Neuronal stem cell (in vitro differentiated cells): ENCODE measurements around the gene FZD10.

Experiments
- DNase-seq: peaks from one replicate; pipeline ENCODE4 v3.0.0-alpha.2; 2013; ENCODE audit warnings: low spot score
- H2AFZ ChIP-seq: one replicate; pipeline ENCODE4 v1.6.1; 2013; ENCODE audit warnings: mild to moderate bottlenecking, low read length, inconsistent platforms
- H2AK5ac ChIP-seq: 2 replicates; pipeline ENCODE4 v1.6.1; 2013; ENCODE audit warnings: low read depth, mild to moderate bottlenecking, inconsistent platforms, low read length, moderate library complexity, mixed read lengths
- H2BK120ac ChIP-seq: 2 replicates; pipeline ENCODE4 v1.6.1; 2013; ENCODE audit warnings: low read depth, mild to moderate bottlenecking, inconsistent platforms, low read length, moderate library complexity, mixed read lengths
- H2BK12ac ChIP-seq: one replicate; pipeline ENCODE4 v1.6.1; 2013; ENCODE audit warnings: low read length, inconsistent platforms
- H2BK15ac ChIP-seq: 2 replicates; pipeline ENCODE4 v1.6.1; 2013; ENCODE audit warnings: mild to moderate bottlenecking, low read length, inconsistent platforms, mixed read lengths
- H2BK5ac ChIP-seq: one replicate; pipeline ENCODE4 v1.6.1; 2013; ENCODE audit warnings: inconsistent platforms, mild to moderate bottlenecking, low read length, moderate library complexity
- H3K14ac ChIP-seq: one replicate; pipeline ENCODE4 v1.6.1; 2013; ENCODE audit warnings: low read length, inconsistent platforms
- H3K18ac ChIP-seq: 2 replicates; pipeline ENCODE4 v1.6.1; 2013; ENCODE audit warnings: low read length, inconsistent platforms
- H3K23ac ChIP-seq: 2 replicates; pipeline ENCODE4 v1.6.1; 2013; ENCODE audit warnings: low read depth, mild to moderate bottlenecking, mixed read lengths, low read length, inconsistent platforms; ENCODE audit not compliant: poor library complexity
- H3K27ac ChIP-seq: replicated peaks from 3 replicates; pipeline ENCODE4 v1.5.1; 2013; ENCODE audit warnings: low read length, inconsistent platforms
- H3K27me3 ChIP-seq, 3 experiments: 2 replicates each; pipeline ENCODE4 v1.6.1; 2013; ENCODE audit warnings: low read length in 3 of 3, mild to moderate bottlenecking in 2 of 3, inconsistent platforms in 1 of 3, low read depth in 1 of 3, mixed read lengths in 1 of 3, moderate library complexity in 1 of 3; ENCODE audit not compliant: control insufficient read depth in 3 of 3, insufficient read depth in 3 of 3
- H3K36me3 ChIP-seq, 2 donors: replicated peaks in 1 of 2; 2 replicates each; pipeline ENCODE4 v1.6.1; 2013; ENCODE audit warnings: low read length in 2 of 2; ENCODE audit not compliant: control insufficient read depth in 2 of 2, insufficient read depth in 2 of 2
- H3K4ac ChIP-seq: 2 replicates; pipeline ENCODE4 v1.6.1; 2013; ENCODE audit warnings: inconsistent platforms, mild to moderate bottlenecking, low read length, moderate library complexity
- H3K4me1 ChIP-seq, 2 donors: 1 replicate in 1 of 2; 2 replicates in 1 of 2; pipeline ENCODE4 v1.6.1; 2013; ENCODE audit warnings: low read length in 2 of 2, low read depth in 1 of 2; ENCODE audit not compliant: control insufficient read depth in 2 of 2, insufficient read depth in 1 of 2
- H3K4me2 ChIP-seq: one replicate; pipeline ENCODE4 v1.6.1; 2013; ENCODE audit warnings: mild to moderate bottlenecking, low read length, inconsistent platforms; ENCODE audit not compliant: insufficient read depth, poor library complexity, severe bottlenecking
- H3K4me3 ChIP-seq, 2 donors: 2 replicates each; pipeline ENCODE4 v1.5.1; 2013; ENCODE audit warnings: low read length in 2 of 2, mild to moderate bottlenecking in 2 of 2, inconsistent platforms in 1 of 2, moderate library complexity in 1 of 2
- H3K79me1 ChIP-seq: one replicate; pipeline ENCODE4 v1.6.1; 2013; ENCODE audit warnings: low read depth, mild to moderate bottlenecking, inconsistent platforms, low read length, moderate library complexity
- H3K9ac ChIP-seq: one replicate; pipeline ENCODE4 v1.6.1; 2013; ENCODE audit warnings: mild to moderate bottlenecking, low read depth, low read length, inconsistent platforms; ENCODE audit not compliant: poor library complexity
- H3K9me3 ChIP-seq, 2 donors: replicated peaks in 1 of 2; 2 replicates each; pipeline versions ENCODE3 to v1.6.1; 2013; ENCODE audit warnings: low read length in 2 of 2, mild to moderate bottlenecking in 2 of 2, inconsistent platforms in 1 of 2, low read depth in 1 of 2, mixed read lengths in 1 of 2, moderate library complexity in 1 of 2; ENCODE audit not compliant: control insufficient read depth in 2 of 2, insufficient read depth in 1 of 2
- H4K8ac ChIP-seq: one replicate; pipeline ENCODE4 v1.6.1; 2013; ENCODE audit warnings: low read depth, mild to moderate bottlenecking, inconsistent platforms, low read length, moderate library complexity
- H4K91ac ChIP-seq: one replicate; pipeline ENCODE4 v1.6.1; 2013; ENCODE audit warnings: low read length, low read depth, mild to moderate bottlenecking, inconsistent platforms; ENCODE audit not compliant: poor library complexity
- WGBS, 2 donors: extraction: QIAGEN DNeasy Blood & Tissue Kit; methylation state at CpG; one replicate each; pipeline ENCODE4 v1.1.7; 2013; ENCODE audit warnings: missing lambda C conversion rate in 2 of 2, mixed read lengths in 1 of 2; ENCODE audit not compliant: insufficient read length in 2 of 2, insufficient replicate concordance in 1 of 2; ENCODE audit errors: extremely low coverage in 2 of 2; 5-methylcytosine and 5-hydroxymethylcytosine counted together

FZD10 gene

GRCh38 chr12:130181211-130181610 is 18.9 kb downstream of the FZD10 start:
- no peak overlapping the region for H3K9ac ChIP-seq
- H3K18ac ChIP-seq: no peak overlapping the region
- H2AK5ac ChIP-seq: no peak overlapping the region
- no peak overlapping the region for H4K8ac ChIP-seq
- H3K23ac ChIP-seq: no peak overlapping the region
- H3K36me3 ChIP-seq: no peaks in the 10 kb centered on the region
- no peaks in the 10 kb centered on the region for H3K9me3 ChIP-seq
- H3K4me2 ChIP-seq: no peak overlapping the region
- no peak overlapping the region for H2BK12ac ChIP-seq
- H2BK15ac ChIP-seq: no peak overlapping the region
- DNase-seq: no peak
- H4K91ac ChIP-seq: no peak overlapping the region
- H2BK5ac ChIP-seq: no peak overlapping the region
- H3K14ac ChIP-seq: no peak overlapping the region
- no peaks in the 10 kb centered on the region for H3K79me1 ChIP-seq
- no peak overlapping the region for H2AFZ ChIP-seq
- no peak overlapping the region for H3K4me3 ChIP-seq
- no peaks in the 10 kb centered on the region for H3K27me3 ChIP-seq
- H3K4ac ChIP-seq: no peak overlapping the region
- WGBS, 2 donors: no CpG with 5 or more reads among the region's 10 CpGs
- H2BK120ac ChIP-seq: no peak overlapping the region
- no peak overlapping the region for H3K27ac ChIP-seq
- no peaks in the 10 kb centered on the region for H3K4me1 ChIP-seq

DNA sequence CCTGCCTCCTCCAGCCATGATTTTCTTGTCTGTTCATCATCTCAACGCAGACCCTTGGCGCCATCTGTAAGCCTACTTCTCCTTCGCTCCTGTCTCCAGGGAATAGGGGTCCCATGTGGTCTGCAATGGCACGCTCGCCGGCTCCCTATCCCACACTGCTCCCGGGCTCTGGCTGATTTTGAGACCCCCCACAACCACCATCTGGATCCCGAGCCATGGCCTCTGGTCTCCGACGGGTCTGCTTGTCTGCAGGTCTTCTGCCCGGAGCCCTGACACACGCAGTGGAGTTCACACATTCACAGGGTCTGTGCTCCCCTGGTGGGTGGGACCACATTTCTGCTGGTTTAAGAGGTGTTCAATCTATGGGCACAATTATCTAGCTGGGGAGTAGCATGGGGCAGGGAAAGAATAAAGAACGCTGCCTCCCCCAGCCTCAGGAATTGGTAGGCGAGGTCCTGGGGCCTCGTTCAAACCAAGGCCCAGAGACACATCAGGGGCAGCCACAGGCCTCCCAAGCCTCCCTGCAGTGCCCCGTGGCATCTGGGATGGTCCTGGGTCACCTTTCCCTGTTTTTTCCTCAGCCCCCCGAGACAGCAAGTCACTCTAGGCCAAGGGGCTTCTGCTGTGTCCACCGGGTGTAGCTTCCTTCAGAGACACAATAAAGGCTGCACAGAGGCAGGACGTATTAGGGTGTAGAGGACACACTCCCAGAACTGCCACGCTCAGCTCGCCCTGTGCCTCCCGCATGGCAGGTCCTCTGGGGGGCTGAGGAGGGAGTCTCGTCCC is 21.5 kb downstream of the FZD10 start:
- no peak overlapping the region for H3K27ac ChIP-seq
- no peak overlapping the region for H3K4ac ChIP-seq
- H3K9ac ChIP-seq: no peak overlapping the region
- no peaks in the 10 kb centered on the region for H3K79me1 ChIP-seq
- no peak overlapping the region for H3K14ac ChIP-seq
- WGBS, 2 donors: no CpG with 5 or more reads among the region's 23 CpGs
- no peak overlapping the region for H2BK15ac ChIP-seq
- no peak overlapping the region for H3K18ac ChIP-seq
- H4K8ac ChIP-seq: no peak overlapping the region
- H3K4me1 ChIP-seq: no peaks in the 10 kb centered on the region
- DNase-seq: no peak
- peak overlapping the region; percentile 53 for H2AK5ac ChIP-seq
- no peak overlapping the region for H2AFZ ChIP-seq
- H3K4me2 ChIP-seq: no peak overlapping the region
- H4K91ac ChIP-seq: no peak overlapping the region
- H3K9me3 ChIP-seq: no peaks in the 10 kb centered on the region
- no peak overlapping the region for H2BK5ac ChIP-seq
- H3K23ac ChIP-seq: peak overlapping the region; percentile 1
- H2BK120ac ChIP-seq: no peak overlapping the region
- H3K27me3 ChIP-seq: no peaks in the 10 kb centered on the region
- H3K4me3 ChIP-seq: no peak overlapping the region
- H3K36me3 ChIP-seq: no peaks in the 10 kb centered on the region
- H2BK12ac ChIP-seq: no peak overlapping the region

DNA sequence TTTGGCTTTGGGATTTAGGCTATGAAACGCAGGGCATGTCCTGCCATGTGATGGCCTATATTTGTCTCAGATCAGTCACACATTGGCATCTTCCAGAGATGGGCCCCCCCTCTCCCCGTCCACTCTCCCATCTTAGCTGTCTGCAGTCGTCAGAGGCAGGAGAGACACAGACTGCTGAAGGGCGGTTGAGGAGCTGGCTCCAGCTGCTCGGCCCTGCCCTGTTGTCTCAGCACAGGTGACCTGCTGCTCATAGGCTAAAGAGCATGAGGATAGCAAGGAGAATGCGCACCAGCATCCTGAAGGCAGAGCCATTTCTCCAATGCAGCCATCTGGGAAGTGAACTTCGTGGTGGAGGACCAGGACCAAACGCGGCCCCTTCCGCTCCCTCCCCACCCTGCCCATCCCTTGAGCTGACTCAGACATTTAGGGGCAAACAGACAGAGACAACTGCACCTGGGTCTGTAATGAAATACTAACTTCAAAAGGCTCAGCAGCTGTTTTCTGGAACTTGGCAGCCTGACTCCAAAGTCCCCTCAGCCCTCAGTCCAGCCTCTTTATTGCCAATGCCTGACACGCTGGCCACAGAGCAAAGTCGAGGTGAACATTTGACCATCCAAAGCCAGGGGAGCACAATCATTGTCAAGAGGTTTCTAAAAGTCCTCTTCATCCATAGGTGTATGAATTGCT is 22.3 kb downstream of the FZD10 start:
- H4K8ac ChIP-seq: no peak overlapping the region
- no peaks in the 10 kb centered on the region for H3K4me1 ChIP-seq
- H3K23ac ChIP-seq: no peak overlapping the region
- H4K91ac ChIP-seq: peak overlapping the region; percentile 16
- no peaks in the 10 kb centered on the region for H3K9me3 ChIP-seq
- H3K36me3 ChIP-seq: no peaks in the 10 kb centered on the region
- H3K27ac ChIP-seq: no peak overlapping the region
- H2BK15ac ChIP-seq: no peak overlapping the region
- H3K4ac ChIP-seq: no peak overlapping the region
- H3K79me1 ChIP-seq: no peaks in the 10 kb centered on the region
- no peak overlapping the region for H2BK120ac ChIP-seq
- no peak overlapping the region for H3K4me3 ChIP-seq
- no peaks in the 10 kb centered on the region for H3K27me3 ChIP-seq
- H2BK12ac ChIP-seq: no peak overlapping the region
- H3K14ac ChIP-seq: no peak overlapping the region
- no peak overlapping the region for H2AK5ac ChIP-seq
- H3K9ac ChIP-seq: peak overlapping the region; percentile 52
- H2AFZ ChIP-seq: no peak overlapping the region
- no CpG with 5 or more reads among the region's 12 CpGs for WGBS, 2 donors
- peak overlapping the region; percentile 13 for H3K18ac ChIP-seq
- no peak for DNase-seq
- H3K4me2 ChIP-seq: no peak overlapping the region
- no peak overlapping the region for H2BK5ac ChIP-seq
